ENCODE results near the gene MCRIP2. TPM values are rescaled to one million over a fixed set of nuclear protein-coding genes. Genes with fewer than 3 reads are reported as not detected.

The MCRIP2 gene
- total and polyA plus RNA-seq, 2 of the 8 experiments (the other 6 are each of a cell fraction or from before 2014, with no cell fraction given) = 45.4 to 75.5 TPM

DNA sequence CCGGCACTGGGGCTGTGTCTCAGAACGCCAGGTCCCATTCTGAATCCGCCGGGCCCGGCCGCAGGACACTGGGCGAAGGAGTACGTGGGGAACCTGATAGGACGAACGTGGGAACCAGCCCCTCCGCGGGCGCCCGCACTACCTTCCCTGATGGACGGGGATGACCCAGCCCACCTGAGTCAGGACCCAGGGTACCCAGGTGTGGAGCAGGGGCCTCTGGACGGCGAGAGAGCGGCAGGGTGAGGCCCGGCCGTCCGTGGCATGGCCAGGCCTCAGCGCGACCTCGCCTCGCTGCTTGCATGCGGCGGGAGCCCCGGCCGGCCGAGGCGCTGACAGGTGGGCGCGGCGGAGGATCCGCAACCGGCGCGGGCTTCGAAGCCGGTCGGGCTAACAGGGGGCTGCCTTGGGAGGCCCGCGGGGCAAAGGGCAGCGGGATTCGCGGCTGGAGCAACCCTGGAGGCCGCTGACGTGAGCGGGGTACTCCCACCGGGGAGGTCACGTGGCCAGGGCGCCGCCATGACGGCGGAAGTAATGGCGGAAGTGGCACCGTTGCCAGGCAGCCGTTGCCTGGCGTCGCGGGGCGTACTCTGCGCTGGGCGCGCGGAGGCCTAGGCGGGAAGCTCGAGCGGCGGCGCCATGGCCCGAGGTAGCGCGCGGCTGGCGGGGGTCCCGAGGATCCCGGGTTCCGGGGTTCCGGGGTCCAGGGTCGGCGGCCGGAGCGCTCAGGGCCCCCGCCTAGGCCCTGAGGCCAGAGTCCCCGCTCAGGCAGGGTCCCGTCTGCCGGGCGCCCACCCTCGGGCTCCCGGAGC is 7.4 kb downstream of the MCRIP2 start, which contains the start of gene WDR90:
TSS of gene WDR90 (plus strand) at position 585 of the 809 bp plus-strand sequence. CDS start at position 637, 52 bp downstream.
- no peaks in the 10 kb centered on the region for H3K79me2 ChIP-seq (ENCODE audit: control insufficient read depth in 1 of 2, insufficient read depth in 2 of 2, low read length in 2 of 2)
- no peaks in the 10 kb centered on the region; the same call in 1 of the 2 replicates for H3K79me1 ChIP-seq (ENCODE audit: low read depth, low read length)
- no peaks in the 10 kb centered on the region for H3K9me3 ChIP-seq (ENCODE audit: insufficient read depth in 2 of 2, low read depth in 1 of 2, low read length in 1 of 2)
- H4K20me1 ChIP-seq (replicated peaks in 1 of 2; ENCODE audit: control insufficient read depth in 1 of 2, insufficient read depth in 2 of 2, low read length in 2 of 2) = peaks cover 0 to 9% of the 10 kb centered on the region in 2 experiments
- peak within 1 kb of the TSS; percentile 82 for H4K8ac ChIP-seq (ENCODE audit: extremely low read depth, insufficient read depth, low read length)
- H3K9ac ChIP-seq (replicated peaks in 1 of 4; ENCODE audit: extremely low read depth in 1 of 4, low read depth in 3 of 4, low read length in 3 of 4) = peak within 1 kb of the TSS; percentile 38 to 55 (median 50); a peak in 6 of 7 replicates
- CTCF ChIA-PET (ENCODE audit: partially characterized antibody) = interaction anchor here (0.6 to 7.9 kb wide), 25 partner anchors 8 to 638 kb away, joined by 3 to 104 read pairs (median 5); partner anchors contain the start of genes JMJD8, METTL26, NHLRC4 and RHBDL1
- FAIRE-seq = no peak
- POLR2A ChIA-PET (ENCODE audit: partially characterized antibody) = interaction anchor here (0.8 to 2.9 kb wide), 21 partner anchors 9 to 278 kb away, joined by 3 to 14 read pairs (median 4); partner anchors contain the start of genes JMJD8, METTL26, MRPL28 and RHBDL1
- peak within 1 kb of the TSS; percentile 77 for H3K56ac ChIP-seq (replicated peaks; ENCODE audit: insufficient read length, low read depth, low read length)
- peak within 1 kb of the TSS; percentile 59 to 76 (median 68) for H3K4me3 ChIP-seq (ENCODE audit: extremely low read depth in 1 of 4, insufficient read depth in 2 of 4, low read depth in 3 of 4, low read length in 4 of 4)
- 2% methylated on average over 82 of the region's 91 CpGs; no CpG with 5 or more reads in 1 of the 2 experiments for whole genome bisulfite sequencing, 2 experiments (ENCODE audit: extremely low coverage in 1 of 2, insufficient coverage in 1 of 2, insufficient read length in 1 of 2, insufficient replicate concordance in 2 of 2, low coverage in 1 of 2, low lambda C conversion rate in 2 of 2, missing lambda C conversion rate in 1 of 2)
- peak within 1 kb of the TSS; percentile 6 for H4K91ac ChIP-seq (replicated peaks; ENCODE audit: insufficient read length, low read length)
- H3K4me1 ChIP-seq (replicated peaks in 1 of 4; ENCODE audit: control insufficient read depth in 3 of 4, insufficient read depth in 4 of 4, low read length in 3 of 4) = peaks cover 0 to 4% (median under 1%) of the 10 kb centered on the region in 4 experiments; a peak in 4 of 7 replicates
- H2BK120ac ChIP-seq (replicated peaks; ENCODE audit: low read depth, low read length) = no peak within 1 kb of the TSS
- H2AFZ ChIP-seq (ENCODE audit: low read length) = no peak within 1 kb of the TSS
- H3K23ac ChIP-seq (ENCODE audit: insufficient read length) = no peak within 1 kb of the TSS
- H4K5ac ChIP-seq (ENCODE audit: insufficient read length, low read depth, low read length) = peak within 1 kb of the TSS; percentile 28
- H3K36me3 ChIP-seq (ENCODE audit: control insufficient read depth in 2 of 4, insufficient read depth in 4 of 4, low read length in 3 of 4) = peaks cover 0 to 9% (median 1%) of the 10 kb centered on the region in 4 experiments; a peak in 1 of 8 replicates
- no peak within 1 kb of the TSS for H2AK5ac ChIP-seq (ENCODE audit: low read depth, low read length)
- peaks cover 7% of the 10 kb centered on the region for H3K23me2 ChIP-seq (ENCODE audit: low read depth, low read length)
- no peak within 1 kb of the TSS for H2BK20ac ChIP-seq (ENCODE audit: low read length)
- peak within 1 kb of the TSS; percentile 67 to 86 for H3K4me2 ChIP-seq (ENCODE audit: insufficient read depth in 1 of 2, low read depth in 2 of 2, low read length in 2 of 2)
- peak in 1 of 2 experiments; percentile 97 for DNase-seq (ENCODE audit: low read depth in 1 of 2, low spot score in 2 of 2)
- no peak within 1 kb of the TSS for H3K14ac ChIP-seq (ENCODE audit: insufficient read length)
- peak within 1 kb of the TSS; percentile 52 for H2BK5ac ChIP-seq (ENCODE audit: low read depth, low read length)
- H3K27me3 ChIP-seq (replicated peaks in 1 of 4; ENCODE audit: control insufficient read depth in 3 of 4, extremely low read depth in 1 of 4, insufficient read depth in 3 of 4, low read length in 3 of 4) = no peaks in the 10 kb centered on the region
- peak within 1 kb of the TSS; percentile 35; the same call in 1 of the 2 replicates for H3K27ac ChIP-seq (ENCODE audit: low read depth, low read length)
- no peak within 1 kb of the TSS for H3K4ac ChIP-seq (replicated peaks; ENCODE audit: insufficient read length, low read depth, low read length)
- H3K18ac ChIP-seq (ENCODE audit: extremely low read depth, low read length) = peak within 1 kb of the TSS; percentile 32
- peak within 1 kb of the TSS; percentile 50; the same call in 1 of the 2 replicates for H2BK12ac ChIP-seq (ENCODE audit: low read depth, low read length)
- no peak within 1 kb of the TSS for H2BK15ac ChIP-seq (ENCODE audit: low read length)
- TF ChIP-seq HDAC6 (IDR thresholded peaks at IDR 0.05; ENCODE audit: low read depth, low read length) (no peak), BCL11A (IDR thresholded peaks at IDR 0.05; ENCODE audit: low read depth in 2 of 2, low read length in 2 of 2) (no peak), ATF3 (IDR thresholded peaks at IDR 0.05; ENCODE audit: insufficient read depth, low read depth, low read length) (peak; percentile 79), EGR1 (IDR thresholded peaks at IDR 0.05; ENCODE audit: borderline replicate concordance, low read depth, low read length) (peak; percentile 66), POLR2A (IDR thresholded peaks at IDR 0.05; ENCODE audit: control extremely low read depth in 1 of 2, low read depth in 2 of 2, low read length in 2 of 2) (peak in 1 of 2 experiments; percentile 49; a peak in 1 of 3 replicates), USF2 (IDR thresholded peaks at IDR 0.05; ENCODE audit: low read length) (peak; percentile 96), TAF1 (IDR thresholded peaks at IDR 0.05; ENCODE audit: low read depth, low read length) (0 out of 2 replicates have a peak, but pooled peaks have one; percentile 52), KDM5A (IDR thresholded peaks at IDR 0.05; ENCODE audit: low read length) (0 out of 2 replicates have a peak, but pooled peaks have one; percentile 43)
- TF ChIP-seq, protein P1, sequence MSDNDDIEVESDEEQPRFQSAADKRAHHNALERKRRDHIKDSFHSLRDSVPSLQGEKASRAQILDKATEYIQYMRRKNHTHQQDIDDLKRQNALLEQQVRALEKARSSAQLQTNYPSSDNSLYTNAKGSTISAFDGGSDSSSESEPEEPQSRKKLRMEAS (IDR thresholded peaks at IDR 0.05) = peak; percentile 95

Data from H1 (cell line).